HG03097 (cell line): ENCODE results near the gene THAP3.
A peak's percentile ranks its signal among the peaks of the same experiment; 100 is the strongest.
"Not testable (repeated sequence)": the region's sequence is repeated elsewhere in the genome, so short reads cannot be mapped to it uniquely, and the experiment has no call there.

Experiments
- ATAC-seq: cut with Tn5 transposase; IDR thresholded peaks from one replicate; pipeline ENCODE4 v1.9.1; 2021; ENCODE audit not compliant: unreplicated experiment, low FRiP score

THAP3 gene

DNA sequence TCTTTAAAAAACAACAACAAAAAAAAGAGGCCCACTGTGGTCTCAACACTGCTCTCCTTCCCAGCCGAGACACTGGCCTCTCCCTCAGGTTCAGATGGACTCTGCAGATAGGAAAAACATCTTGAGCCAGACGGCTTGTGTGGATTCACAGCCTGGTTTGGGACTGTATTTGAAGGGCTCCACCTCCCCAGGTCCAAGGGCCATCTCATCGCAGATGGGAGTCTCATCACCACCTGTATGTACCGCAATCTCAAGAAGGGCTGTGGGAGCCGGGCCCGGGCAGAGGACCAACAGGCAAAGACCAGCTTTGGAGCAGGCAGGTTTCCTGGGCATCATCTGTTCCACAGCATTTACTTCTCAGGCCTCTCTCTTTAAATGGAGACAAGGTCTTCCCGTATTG is 34.6 kb upstream of the THAP3 start:
- ATAC-seq = no peak

DNA sequence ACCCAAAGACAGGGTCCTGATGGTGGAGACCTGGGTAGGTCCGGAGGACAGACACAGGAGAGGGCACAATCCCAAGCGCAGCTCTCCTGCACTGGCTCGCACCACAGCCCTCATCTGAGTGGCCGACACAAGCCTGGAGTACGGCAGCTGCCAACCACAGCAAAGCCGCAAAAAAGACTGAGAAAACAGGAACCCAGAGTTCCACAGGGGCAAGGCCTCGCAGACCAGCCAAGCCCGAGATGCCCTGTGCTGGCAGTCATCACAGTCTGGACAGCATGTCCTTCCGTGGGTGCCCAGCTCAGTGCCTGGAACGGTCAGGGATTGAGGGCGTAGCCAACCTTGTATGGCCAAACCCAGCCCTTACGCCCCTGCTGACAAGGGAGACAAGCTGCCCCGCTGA is 33.4 kb upstream of the THAP3 start:
- ATAC-seq = no peak

DNA sequence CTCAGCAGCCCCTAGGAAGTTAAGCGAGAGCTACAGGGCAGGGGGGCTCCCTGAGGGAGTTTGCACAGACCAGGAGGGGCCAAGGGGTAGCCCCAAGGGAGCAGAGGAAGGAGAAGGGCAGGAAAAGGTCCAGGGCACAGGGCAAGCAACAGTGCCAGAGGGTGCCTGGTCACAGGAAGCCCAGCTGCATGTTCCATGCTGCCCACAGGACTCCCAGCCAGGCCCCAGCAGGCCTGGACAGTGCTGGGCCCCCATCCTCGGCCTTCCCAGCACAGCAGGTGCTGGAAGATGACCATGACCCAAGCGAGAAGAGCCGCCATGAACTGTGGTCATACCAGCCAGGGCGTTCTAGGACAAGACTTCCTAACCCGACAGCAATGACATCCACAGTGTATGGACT is 33.0 kb upstream of the THAP3 start:
- ATAC-seq = no peak

DNA sequence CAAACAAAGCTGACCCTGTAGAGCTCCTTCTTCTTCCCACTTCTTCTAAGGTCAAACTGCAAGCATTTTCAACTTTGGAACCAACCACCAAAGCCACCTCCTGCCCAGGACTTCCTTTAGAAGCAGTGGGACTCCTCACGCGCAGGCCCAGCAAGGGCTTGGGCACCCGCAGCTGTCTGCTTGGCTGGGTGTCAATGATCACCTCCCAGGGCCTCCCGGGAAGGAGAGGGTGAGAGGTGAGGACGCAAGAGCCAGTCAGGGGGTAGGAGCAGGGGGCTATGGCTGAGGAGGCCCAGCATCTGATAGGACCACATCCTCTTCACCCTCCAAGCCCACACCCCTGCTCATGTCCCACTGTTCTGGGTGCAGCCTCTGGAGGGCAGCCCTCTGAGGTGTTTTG is 32.2 kb upstream of the THAP3 start:
- no peak for ATAC-seq

DNA sequence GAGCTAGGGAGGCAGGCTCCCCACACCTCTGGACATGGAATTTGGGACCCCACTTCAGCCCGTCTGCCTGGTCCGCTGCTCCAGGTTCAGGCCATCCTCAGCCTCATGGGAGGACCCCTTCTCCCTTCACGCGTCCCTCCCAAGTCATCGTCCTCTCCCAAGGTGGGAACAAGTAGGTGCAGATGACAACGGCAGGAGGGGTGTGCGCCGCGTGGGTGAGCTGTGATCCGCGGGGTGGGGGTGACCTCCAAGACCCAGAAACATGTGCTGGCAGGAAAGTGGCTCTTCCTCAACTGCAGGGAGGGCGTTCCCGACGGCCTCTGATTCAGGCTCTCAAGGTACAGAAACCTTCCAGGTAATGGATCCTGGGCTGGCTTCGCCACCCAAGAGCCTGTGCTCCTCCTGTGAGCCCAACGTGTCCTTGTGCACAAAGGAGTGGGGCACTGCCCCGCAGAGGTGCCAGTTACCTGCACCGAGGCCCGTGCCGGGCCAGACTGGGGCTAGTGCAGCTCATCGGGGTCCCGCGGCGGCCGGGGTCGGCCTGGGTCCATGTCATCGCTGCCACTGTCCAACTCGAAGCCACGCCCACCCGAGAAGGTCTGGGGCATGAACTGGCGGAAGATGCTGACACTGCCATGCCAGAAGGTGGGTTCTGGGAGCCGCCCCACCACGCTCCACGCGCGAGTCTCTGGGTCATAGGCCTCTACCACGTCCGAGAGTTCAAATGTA is 31.6 kb upstream of the THAP3 start:
- ATAC-seq = no peak

DNA sequence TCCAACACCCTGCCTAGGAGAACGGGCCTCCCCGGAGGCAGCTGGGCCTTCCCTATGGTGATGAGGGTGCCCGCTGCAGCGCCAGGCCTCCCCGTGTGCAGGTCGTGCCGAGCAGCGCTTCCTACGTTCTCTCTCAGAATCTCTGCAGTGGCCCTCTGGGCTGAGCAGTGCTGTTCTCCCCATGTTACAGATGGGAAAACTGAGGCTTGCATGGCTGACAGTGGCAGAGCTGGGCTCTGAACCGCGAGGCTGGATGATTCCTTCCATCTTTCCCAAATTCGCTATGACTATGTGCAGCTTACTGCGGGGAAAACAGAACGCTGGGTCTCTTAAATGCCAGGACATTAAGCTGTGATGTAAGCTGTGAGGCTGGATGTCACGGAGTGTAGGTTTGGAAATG is 30.9 kb upstream of the THAP3 start:
- no peak for ATAC-seq

DNA sequence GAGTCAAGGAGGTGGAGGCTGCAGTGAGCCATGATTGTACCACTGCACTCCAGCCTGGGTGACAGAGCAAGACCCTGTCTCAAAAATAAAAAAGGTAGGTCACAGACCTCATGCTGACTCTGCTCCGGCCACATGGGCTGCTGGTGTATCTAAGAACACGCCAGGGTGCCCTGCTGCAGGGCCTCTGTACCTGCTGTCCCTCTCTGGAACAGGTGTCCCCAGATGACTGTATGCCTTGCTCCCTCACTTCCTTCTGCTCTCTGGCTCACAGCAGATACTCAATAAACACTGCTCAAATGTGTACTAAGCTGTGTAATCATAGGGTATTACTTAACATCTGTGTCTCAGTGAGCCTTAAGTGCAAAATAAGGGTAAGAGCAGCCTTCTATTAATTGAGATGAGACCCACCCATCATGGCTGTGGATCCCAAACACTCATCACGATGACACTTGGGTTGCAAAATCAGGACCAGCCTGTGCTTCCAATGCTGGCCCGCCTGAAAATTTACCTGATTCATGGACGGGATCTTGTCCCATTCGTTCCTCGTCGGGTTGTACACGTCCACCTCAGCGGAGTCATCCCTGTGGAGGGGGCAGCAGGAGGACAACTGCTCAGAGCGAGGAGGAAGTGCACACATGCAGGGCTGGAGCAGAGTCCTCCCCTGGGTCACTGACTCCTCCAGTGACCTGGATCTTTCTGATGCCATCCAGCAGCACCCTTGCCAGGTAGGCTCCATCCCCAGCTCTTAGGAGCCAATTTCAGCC is 29.5 kb upstream of the THAP3 start:
- ATAC-seq = no peak

DNA sequence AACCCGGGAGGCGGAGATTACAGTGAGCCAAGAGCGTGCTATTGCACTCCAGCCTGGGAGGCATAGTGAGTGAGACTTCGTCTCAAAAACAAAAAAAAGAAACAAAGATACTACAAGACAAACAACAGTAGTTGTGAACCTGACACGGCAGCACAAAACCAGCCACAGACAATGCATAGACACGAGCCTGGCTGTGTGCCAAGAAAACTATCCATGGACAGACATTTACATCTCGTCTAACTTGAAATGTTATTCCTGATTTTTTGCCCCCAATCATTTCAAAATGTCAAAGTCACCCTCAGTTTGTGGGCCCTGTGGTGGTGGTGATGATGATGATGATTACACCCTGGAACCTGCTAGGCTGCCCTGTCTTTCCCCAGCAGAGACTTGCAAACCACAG is 28.3 kb upstream of the THAP3 start:
- no peak for ATAC-seq

DNA sequence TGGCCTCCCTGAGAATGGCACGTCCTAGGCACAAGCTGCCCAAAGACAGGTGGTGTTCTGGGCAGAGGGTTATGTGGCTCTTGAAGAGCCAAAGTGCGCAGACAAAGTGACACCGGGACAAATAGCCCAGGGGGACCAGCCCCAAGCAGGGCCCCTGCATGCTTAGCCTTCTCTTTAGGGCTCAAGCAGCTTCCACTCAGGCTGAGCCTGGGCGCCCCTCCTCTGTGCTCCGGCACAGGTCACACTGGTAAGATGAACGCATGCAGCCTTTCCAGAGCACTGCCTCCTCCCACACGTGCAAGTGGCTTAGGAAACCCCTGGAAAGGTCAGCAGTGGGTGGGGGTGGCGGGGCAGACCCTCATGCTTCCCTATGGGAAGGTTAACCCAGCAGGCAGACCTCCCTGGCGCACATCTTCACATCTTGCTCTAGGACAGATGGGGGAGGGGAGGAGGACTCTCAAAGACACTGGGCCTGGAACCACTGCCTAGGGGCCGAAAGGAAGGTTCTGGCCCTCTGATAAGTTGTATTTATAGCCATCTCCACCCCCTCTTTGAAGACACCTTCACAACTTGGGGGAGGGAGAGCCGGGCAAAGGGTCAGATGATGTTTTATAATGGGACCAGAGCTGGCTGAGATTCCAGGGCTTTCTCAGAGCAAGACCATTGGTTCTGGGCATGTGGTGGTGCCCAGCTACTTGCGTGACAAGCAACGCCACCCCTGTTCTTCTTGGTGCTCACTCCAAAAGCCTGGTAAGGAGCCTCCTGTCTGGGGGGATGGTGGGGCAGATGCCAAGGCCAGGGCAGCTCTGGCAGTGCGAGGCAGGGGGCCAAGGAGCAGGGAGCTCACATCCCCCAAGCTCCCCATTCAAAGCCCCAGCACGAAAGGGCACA is 27.5 kb upstream of the THAP3 start:
- no peak for ATAC-seq

DNA sequence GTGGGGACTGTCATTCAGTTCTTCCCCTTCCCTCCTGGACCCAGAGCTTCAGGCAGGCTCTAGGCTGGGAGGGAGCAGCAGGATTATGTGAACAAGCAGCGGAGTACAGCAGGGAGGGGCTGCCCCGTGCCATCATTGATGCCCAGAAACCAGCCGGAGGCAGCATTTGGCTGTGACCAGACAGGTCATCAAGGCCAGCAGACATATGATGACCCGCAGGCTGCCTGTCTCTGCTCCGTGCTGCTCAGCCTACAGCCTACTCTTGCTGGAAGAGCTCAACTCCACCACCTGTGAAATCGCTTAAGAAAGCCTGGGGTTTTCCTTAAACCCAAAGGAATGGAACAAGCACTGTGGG is 26.9 kb upstream of the THAP3 start:
- ATAC-seq = no peak

DNA sequence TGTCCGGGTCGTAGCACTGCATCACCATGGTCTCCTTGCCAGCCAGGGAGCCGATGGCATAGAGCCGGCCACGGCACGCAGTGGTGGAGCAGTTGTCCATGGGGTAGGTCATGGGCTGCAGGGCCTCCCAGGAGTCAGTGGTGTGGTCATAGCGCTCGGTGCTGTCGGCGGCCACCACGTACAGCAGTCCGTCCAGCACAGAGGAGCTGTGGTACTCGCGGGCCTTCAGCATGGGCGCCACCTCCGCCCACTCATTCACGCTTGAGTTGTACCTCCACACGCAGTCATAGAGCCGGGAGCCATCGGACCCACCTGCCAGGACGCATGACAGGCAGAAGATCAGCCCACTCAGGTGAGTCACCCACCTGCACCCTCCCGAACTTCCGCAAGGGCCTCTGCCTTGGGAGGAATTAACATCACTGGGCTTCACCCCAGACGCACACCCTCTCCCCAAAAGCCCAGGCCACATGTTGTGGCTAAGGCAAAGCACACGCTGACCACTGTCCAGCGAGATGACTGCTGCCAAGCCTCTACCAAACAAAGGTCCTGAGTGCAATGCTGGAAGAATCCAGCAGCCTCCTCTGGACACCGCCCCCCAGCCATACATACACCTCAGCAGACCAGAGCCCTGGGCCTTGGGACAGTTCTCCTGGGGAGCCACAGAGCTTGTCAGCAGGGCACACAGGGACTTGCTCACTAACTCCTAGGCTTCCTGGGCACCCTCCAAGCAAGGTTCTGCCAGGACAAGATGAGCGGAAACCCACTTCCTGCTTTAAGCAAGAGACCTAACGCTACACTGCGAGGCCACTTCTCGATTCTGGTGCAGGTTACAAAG is 25.3 kb upstream of the THAP3 start:
- ATAC-seq = no peak

DNA sequence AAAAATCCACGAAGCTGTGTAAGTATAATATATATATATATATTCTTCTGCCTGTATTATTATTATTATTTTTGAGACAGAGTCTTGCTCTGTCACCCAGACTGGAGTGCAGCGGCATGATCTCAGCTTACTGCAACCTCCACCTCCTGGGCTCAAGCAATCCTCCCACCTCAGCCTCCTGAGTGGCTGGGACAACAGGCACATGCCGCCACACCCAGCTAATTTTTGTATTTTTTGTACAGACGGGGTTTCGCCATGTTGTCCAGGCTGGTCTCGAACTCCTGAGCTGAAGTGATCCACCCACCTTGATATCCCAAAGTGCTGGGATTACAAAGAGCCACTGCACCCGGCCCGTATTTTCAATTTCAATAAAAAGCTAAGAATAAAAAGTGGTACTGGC is 24.7 kb upstream of the THAP3 start:
- not testable (repeated sequence) for ATAC-seq

DNA sequence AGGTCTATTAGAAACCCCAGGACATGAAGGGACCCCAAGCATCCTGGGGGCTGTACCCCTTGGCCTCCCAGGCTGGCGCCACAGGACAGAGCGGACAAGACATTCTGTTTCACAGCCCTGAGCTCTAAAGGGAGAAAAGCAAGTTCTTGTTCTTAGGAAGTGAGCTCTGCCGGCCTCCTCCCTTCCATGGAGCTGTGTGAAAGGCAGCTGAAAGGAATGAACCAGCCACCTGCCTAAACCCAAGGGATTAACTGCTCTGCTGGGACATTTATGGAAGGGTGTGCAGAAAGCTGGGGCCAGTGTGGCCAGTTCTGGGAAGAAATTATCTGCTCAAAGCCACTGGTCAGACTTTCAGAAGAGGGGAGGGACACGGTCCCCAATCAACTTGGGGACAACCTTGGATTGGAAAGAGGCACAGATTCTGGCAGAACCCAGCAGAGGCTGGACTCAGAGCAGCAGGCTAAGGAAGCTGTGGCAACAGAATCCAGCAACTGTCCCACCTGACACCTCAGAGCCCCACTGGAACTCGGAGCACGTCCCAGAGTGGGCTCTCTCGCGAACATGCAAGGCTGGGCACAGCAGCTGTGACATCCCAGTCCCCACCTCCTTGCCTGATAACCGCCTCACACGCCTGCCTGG is 24.1 kb upstream of the THAP3 start:
- no peak for ATAC-seq

DNA sequence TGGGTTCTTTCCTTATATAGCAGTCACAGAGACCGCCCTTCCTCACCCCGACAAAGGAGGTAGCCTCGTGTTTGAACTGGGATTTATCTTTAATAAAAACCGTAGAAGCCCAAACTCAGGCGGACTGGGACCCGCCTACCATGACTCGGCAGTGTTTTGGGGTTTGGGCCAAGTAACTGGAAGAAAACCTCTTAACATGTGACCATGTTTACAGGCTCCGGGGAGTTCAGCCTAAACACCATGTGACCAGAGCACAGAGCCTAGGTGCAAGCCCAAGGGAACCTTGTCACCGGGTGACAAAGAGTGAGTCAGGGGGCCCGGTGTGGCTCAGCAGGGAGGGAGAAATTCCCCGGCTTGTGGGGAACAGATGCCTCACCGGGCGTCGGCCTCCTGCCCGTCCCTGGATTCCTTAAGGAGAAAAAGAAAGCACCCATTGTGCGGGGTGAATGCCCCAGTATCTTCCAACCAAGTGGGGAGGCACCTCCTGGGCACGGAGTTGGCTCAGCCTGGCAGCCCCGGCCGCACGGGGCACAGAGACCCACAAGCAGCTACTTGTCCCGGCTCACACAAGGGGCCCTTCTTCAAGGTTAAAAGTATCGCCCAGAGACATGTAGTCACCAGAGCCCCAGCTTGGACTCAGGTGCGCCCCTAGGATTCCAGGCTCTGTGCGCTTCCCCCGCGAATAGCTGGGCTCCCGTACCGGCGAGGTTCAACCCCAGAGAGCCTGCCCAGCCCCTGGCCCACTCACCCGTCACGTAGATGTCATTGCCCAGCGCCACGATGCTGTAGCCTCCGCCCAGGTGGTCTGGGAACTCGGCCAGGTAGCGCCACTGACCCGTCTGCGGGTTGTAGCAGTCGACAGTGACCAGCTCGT is 23.4 kb upstream of the THAP3 start:
- no peak for ATAC-seq

DNA sequence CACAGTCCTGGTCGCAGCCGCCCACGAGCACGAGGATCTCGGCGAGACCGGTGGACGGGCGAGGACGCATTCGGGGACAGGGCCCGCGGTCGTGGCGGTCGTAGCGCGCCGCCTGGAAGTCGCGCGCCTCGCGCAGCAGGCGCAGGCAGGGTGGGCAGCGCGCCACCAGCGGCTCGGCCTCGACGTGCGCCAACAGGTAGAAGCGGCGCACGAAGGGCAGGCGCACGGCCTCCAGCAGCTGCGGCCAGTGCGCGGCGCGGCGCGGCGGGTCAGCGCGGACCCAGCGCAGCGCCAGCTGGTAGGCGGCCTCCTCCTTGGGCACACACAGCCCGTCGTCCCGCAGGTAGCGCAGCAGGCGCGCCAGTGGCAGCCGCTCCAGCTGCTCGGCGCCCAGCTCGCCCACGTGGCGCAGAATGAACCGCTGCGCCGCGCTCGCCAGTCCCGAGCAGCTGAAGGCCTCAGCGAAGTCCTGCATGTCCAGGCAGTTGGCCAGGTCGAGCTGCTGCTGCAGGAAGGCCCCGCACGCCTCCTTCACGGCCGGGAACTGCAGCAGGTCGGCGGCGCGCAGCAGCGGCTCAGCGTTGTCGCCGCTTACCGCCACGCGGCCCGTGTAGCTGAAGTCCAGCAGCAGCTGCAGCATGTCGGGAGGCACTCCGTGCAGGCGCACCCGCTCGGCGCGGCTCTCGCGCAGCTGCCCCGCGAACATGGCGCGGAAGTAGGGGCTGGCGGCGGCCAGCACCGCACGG is 22.6 kb upstream of the THAP3 start:
- peak; percentile 3 for ATAC-seq

DNA sequence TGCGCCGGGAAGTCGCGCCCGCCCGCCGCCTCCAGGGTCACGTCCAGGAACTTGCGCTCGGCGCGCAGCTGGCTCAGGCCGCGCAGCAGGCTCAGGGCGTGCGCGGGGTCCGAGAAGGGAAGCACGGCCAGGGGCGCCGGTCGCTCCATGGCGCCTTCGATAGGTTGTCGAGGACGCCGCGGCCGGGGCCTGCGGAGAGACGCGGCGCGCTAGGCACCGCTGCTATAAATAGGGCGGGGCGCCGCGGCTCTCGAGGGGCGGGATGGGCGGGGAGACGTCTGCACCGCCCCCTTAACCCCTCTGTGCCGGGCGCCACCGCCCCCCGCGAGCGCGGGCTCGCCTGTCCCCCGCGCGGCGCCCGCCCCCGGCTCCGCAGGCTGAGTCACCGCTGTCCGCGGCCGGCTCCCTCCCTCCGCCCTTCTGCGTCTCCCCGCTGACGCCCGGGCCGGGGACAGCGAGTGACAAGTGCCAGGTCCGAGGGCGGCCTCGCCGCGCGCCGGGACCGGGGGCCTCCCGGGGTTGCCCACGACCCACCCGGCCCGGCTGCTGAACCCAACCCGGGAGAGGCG is 21.9 kb upstream of the THAP3 start, which contains the start of gene KLHL21:
Gene KLHL21 (minus strand): TSS at position 201 of the 569 bp plus-strand sequence. CDS start 52 bp downstream, at position 149.
- peak; percentile 50 for ATAC-seq

DNA sequence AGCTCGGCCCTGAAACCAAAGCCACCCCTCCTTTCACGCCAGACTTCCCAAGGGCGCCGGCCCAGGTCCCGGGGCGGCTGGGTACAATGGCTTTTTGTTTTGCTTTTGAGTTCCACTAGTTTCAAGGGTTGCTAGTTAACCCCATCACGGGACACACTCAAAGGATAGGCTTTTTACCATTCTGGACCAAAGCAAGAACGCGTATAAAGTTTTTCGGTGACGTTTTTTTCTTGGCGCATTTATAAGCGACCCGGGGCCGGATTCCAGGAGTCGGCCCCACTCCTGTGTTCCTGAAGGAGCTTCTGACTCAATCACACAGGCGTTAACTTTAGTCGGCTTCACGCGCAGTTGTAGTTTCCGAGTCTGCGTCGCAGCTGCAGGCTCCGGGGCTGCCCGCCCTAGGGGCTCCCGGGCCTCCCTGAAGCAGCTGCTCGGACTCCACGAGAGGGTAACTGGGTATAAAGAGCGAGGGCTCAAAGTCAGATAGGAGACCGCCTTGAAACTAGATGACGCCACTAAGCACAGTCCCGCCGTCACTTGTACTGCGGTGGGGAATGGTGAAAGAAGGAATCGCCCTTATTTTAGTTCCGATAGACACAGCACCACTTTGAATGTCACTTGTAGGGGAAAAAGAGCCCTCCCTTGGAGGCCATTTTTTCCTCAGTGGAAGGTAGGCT is 21.3 kb upstream of the THAP3 start:
- peak; percentile 29 for ATAC-seq
